Upper lobe of right lung (tissue), 1 donor: ENCODE results near the gene NRXN3. TPM values are rescaled to one million over a fixed set of nuclear protein-coding genes. Genes with fewer than 3 reads are reported as not detected.

Experiments used
- ATAC-seq: fragments of 200-7000 bp; cut with Tn5 transposase; one replicate; pipeline ENCODE4 v1.9.1; 2020; ENCODE audit warnings: mild to moderate bottlenecking, moderate library complexity
- DNase-seq: peaks from one replicate; pipeline ENCODE4 v3.0.0-alpha.2; 2020
- H3K27ac ChIP-seq: fragments of 200-600 bp; one replicate; pipeline ENCODE4 v1.8.0; 2022
- H3K27me3 ChIP-seq: fragments of 200-600 bp; one replicate; pipeline ENCODE4 v1.8.0; 2022; ENCODE audit warnings: mild to moderate bottlenecking
- H3K36me3 ChIP-seq: fragments of 200-600 bp; one replicate; pipeline ENCODE4 v1.8.0; 2022
- H3K4me1 ChIP-seq: fragments of 200-600 bp; one replicate; pipeline ENCODE4 v1.8.0; 2022
- H3K4me3 ChIP-seq: fragments of 200-600 bp; one replicate; pipeline ENCODE4 v1.8.0; 2022; ENCODE audit warnings: mild to moderate bottlenecking
- H3K9me3 ChIP-seq: fragments of 200-600 bp; one replicate; pipeline ENCODE4 v1.8.0; 2022
- CTCF ChIP-seq: fragments of 200-600 bp; IDR thresholded peaks from one replicate; pipeline ENCODE4 v1.8.0; 2022; ENCODE audit warnings: antibody characterized with exemption
- intact Hi-C: fragments of 100-400 bp; cut with DNase I; formaldehyde crosslinking; loops from one replicate; pipeline ENCODE4 v1.11.0; 2022
- total RNA-seq: library from RNA; stranded (reverse); fragmentation: NEBNext Ultra II Directional; extraction: Animal tissue kit (Norgen Biotek cat#: 25700); gene quantifications from one replicate; pipeline ENCODE4 v1.2.1, GENCODE V29; 2021
- donor health status: DM: no; HTN: yes; CAD: no; lungs with severe emphysema.

Gene NRXN3
- total RNA-seq, 1 donor from 2014 or later: 10.0 TPM

- intact Hi-C loops: no loop called here
- ATAC-seq: no peak
Measured at GRCh38 chr14:79254069-79254775, 1084.0 kb downstream of the NRXN3 start.

GRCh38 chr14:79256380-79256779 lies 1086.2 kb downstream of the NRXN3 start:
- intact Hi-C loops: no loop called here
- no peaks in the 10 kb centered on the region for H3K4me1 ChIP-seq
- H3K27ac ChIP-seq: no peak overlapping the region
- no peak for DNase-seq
- no peaks in the 10 kb centered on the region for H3K36me3 ChIP-seq
- no peaks in the 10 kb centered on the region for H3K9me3 ChIP-seq
- no peak for ATAC-seq
- TF ChIP-seq CTCF: no peak
- no peak overlapping the region for H3K4me3 ChIP-seq
- no peaks in the 10 kb centered on the region for H3K27me3 ChIP-seq

More at GRCh38 chr14:79254069-79254775, 1084.0 kb downstream of the NRXN3 start:
- Histone ChIP-seq H3K9me3 (no peaks in the 10 kb centered on the region), H3K27ac (no peak overlapping the region), H3K4me1 (no peaks in the 10 kb centered on the region), H3K27me3 (no peaks in the 10 kb centered on the region), H3K36me3 (no peaks in the 10 kb centered on the region), H3K4me3 (no peak overlapping the region)
- no peak for TF ChIP-seq CTCF
- no peak for DNase-seq

GRCh38 chr14:79260406-79260805 lies 1090.2 kb downstream of the NRXN3 start:
- DNase-seq (no peak), ATAC-seq (no peak)
- intact Hi-C loops: no loop called here
- Histone ChIP-seq H3K9me3 (no peaks in the 10 kb centered on the region), H3K4me1 (no peaks in the 10 kb centered on the region), H3K27ac (no peak overlapping the region), H3K27me3 (no peaks in the 10 kb centered on the region), H3K4me3 (no peak overlapping the region), H3K36me3 (no peaks in the 10 kb centered on the region)
- TF ChIP-seq CTCF: no peak

GRCh38 chr14:79265366-79265946 lies 1095.3 kb downstream of the NRXN3 start:
- H3K9me3 ChIP-seq: no peaks in the 10 kb centered on the region
- no peak for TF ChIP-seq CTCF
- H3K36me3 ChIP-seq: no peaks in the 10 kb centered on the region
- no peaks in the 10 kb centered on the region for H3K4me1 ChIP-seq
- H3K27me3 ChIP-seq: no peaks in the 10 kb centered on the region
- DNase-seq: no peak
- ATAC-seq: no peak
- intact Hi-C loops: no loop called here
- H3K4me3 ChIP-seq: no peak overlapping the region
- no peak overlapping the region for H3K27ac ChIP-seq

GRCh38 chr14:79270361-79270760 lies 1100.2 kb downstream of the NRXN3 start:
- H3K4me1 ChIP-seq: no peaks in the 10 kb centered on the region
- no peaks in the 10 kb centered on the region for H3K9me3 ChIP-seq
- H3K36me3 ChIP-seq: no peaks in the 10 kb centered on the region
- peaks cover 1% of the 10 kb centered on the region for H3K27me3 ChIP-seq
- no peak for ATAC-seq
- intact Hi-C loops: no loop called here
- no peak for TF ChIP-seq CTCF
- no peak overlapping the region for H3K4me3 ChIP-seq
- no peak overlapping the region for H3K27ac ChIP-seq
- no peak for DNase-seq
